ENCODE results near the gene OR2AT4.

DNA sequence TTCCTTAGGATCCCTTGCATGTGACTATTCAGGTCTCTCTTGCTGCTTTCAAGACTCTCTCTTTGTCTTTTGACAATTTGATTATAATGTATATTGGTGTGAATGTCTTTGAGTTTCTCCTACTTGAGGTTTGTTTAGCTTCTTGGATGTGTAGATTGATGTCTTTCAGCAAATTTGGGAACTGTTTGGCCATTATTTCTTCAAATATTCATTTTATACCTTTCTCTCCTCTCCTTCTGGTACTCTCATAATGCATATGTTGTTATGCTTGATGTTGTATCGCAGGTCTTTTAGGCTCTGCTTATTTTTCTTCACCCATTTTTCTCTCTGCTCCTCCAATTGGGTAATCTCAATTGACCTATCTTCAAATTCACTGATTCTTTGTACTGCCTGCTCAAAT is 44.2 kb downstream of the OR2AT4 start:
- TF ChIP-seq, protein P1, sequence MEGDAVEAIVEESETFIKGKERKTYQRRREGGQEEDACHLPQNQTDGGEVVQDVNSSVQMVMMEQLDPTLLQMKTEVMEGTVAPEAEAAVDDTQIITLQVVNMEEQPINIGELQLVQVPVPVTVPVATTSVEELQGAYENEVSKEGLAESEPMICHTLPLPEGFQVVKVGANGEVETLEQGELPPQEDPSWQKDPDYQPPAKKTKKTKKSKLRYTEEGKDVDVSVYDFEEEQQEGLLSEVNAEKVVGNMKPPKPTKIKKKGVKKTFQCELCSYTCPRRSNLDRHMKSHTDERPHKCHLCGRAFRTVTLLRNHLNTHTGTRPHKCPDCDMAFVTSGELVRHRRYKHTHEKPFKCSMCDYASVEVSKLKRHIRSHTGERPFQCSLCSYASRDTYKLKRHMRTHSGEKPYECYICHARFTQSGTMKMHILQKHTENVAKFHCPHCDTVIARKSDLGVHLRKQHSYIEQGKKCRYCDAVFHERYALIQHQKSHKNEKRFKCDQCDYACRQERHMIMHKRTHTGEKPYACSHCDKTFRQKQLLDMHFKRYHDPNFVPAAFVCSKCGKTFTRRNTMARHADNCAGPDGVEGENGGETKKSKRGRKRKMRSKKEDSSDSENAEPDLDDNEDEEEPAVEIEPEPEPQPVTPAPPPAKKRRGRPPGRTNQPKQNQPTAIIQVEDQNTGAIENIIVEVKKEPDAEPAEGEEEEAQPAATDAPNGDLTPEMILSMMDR (IDR thresholded peaks at IDR 0.05; ENCODE audit: insufficient read depth, low read length), result no peak
- no peak for TF ChIP-seq POLR2AphosphoS5 (IDR thresholded peaks at IDR 0.05; ENCODE audit: low read depth)
- TF ChIP-seq, protein P2, sequence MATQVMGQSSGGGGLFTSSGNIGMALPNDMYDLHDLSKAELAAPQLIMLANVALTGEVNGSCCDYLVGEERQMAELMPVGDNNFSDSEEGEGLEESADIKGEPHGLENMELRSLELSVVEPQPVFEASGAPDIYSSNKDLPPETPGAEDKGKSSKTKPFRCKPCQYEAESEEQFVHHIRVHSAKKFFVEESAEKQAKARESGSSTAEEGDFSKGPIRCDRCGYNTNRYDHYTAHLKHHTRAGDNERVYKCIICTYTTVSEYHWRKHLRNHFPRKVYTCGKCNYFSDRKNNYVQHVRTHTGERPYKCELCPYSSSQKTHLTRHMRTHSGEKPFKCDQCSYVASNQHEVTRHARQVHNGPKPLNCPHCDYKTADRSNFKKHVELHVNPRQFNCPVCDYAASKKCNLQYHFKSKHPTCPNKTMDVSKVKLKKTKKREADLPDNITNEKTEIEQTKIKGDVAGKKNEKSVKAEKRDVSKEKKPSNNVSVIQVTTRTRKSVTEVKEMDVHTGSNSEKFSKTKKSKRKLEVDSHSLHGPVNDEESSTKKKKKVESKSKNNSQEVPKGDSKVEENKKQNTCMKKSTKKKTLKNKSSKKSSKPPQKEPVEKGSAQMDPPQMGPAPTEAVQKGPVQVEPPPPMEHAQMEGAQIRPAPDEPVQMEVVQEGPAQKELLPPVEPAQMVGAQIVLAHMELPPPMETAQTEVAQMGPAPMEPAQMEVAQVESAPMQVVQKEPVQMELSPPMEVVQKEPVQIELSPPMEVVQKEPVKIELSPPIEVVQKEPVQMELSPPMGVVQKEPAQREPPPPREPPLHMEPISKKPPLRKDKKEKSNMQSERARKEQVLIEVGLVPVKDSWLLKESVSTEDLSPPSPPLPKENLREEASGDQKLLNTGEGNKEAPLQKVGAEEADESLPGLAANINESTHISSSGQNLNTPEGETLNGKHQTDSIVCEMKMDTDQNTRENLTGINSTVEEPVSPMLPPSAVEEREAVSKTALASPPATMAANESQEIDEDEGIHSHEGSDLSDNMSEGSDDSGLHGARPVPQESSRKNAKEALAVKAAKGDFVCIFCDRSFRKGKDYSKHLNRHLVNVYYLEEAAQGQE (IDR thresholded peaks at IDR 0.05; ENCODE audit: insufficient replicate concordance, low read depth), result no peak
- TF ChIP-seq SPI1 (IDR thresholded peaks at IDR 0.05; ENCODE audit: borderline replicate concordance, low read depth), result no peak
- no peak for TF ChIP-seq GABPA (IDR thresholded peaks at IDR 0.05; ENCODE audit: low read depth)

Data from HL-60 (cell line).